Calu3 (cell line): ENCODE measurements around the gene NAV2. TPM values are rescaled to one million over a fixed set of nuclear protein-coding genes. Genes with fewer than 3 reads are reported as not detected.
"Not testable (repeated sequence)": the region's sequence is repeated elsewhere in the genome, so short reads cannot be mapped to it uniquely, and the experiment has no call there.

Source experiments
- BruUV-seq: library from RNA; stranded (reverse); fragments of 400-500 nt; replicated peaks from 2 replicates; lab custom pipeline; 2021; lab: Mats Ljungman, UMichigan
- CTCF ChIA-PET: fragments of 300-600 bp; sonication (Branson Sonifier 250); formaldehyde crosslinking; loops from one replicate; lab custom pipeline; 2022; ENCODE audit warnings: antibody characterized with exemption; lab: Charles Lee
- DNase-seq: peaks from one replicate; pipeline ENCODE4 v3.0.0; 2022
- H3K27ac Mint-ChIP-seq: one replicate; pipeline ENCODE4 v1.8.0; 2022; ENCODE audit warnings: mixed read lengths; ENCODE audit not compliant: unreplicated experiment
- H3K27me3 Mint-ChIP-seq: one replicate; pipeline ENCODE4 v1.8.0; 2022; ENCODE audit warnings: mixed read lengths; ENCODE audit not compliant: unreplicated experiment
- H3K36me3 Mint-ChIP-seq: one replicate; pipeline ENCODE4 v1.8.0; 2022; ENCODE audit warnings: mild to moderate bottlenecking, moderate library complexity, mixed read lengths; ENCODE audit not compliant: insufficient read depth, unreplicated experiment
- H3K4me1 Mint-ChIP-seq: one replicate; pipeline ENCODE4 v1.8.0; 2022; ENCODE audit warnings: mild to moderate bottlenecking, low read depth, mixed read lengths; ENCODE audit not compliant: unreplicated experiment
- H3K4me3 Mint-ChIP-seq: one replicate; pipeline ENCODE4 v1.8.0; 2022; ENCODE audit warnings: mild to moderate bottlenecking, low read depth, moderate library complexity, mixed read lengths; ENCODE audit not compliant: unreplicated experiment
- H3K9me3 Mint-ChIP-seq: one replicate; pipeline ENCODE4 v1.8.0; 2022; ENCODE audit warnings: low read depth, mixed read lengths; ENCODE audit not compliant: unreplicated experiment
- intact Hi-C: fragments of 100-400 bp; cut with micrococcal nuclease; formaldehyde crosslinking; loops from one replicate; pipeline ENCODE4 v1.10.0; 2022; ENCODE audit not compliant: unreplicated experiment
- total RNA-seq: library from RNA; stranded (reverse); gene quantifications from 2 replicates; pipeline ENCODE4 v1.2.3, GENCODE V29; 2022
- TF ChIP-seq, protein P1 (sequence below): fragments of 200-600 bp; IDR thresholded peaks from one replicate; pipeline ENCODE4 v1.8.0; 2022; ENCODE audit warnings: antibody characterized with exemption; ENCODE audit not compliant: unreplicated experiment

Gene NAV2
- total RNA-seq, 1 experiment from 2014 or later, result 21.4 TPM

DNA sequence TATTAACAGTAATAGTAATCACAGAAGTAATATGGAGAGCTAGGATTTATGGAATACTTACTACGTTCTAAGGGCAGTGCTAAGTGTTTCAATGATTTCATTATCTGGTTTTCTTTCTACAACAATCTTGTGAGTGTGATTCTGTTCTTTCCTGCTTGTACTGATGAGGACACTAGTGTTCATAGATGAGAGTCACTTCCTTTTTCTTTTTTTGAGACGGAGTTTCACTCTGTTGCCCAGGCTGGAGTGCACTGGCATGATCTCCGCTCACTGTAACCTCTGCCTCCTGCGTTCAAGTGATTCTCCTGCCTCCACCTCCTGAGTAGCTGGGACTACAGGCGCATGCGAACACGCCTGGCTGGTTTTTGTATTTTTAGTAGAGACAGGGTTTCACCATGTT lies 366.2 kb downstream of the NAV2 start:
- no peak for DNase-seq
- TF ChIP-seq, protein P1, sequence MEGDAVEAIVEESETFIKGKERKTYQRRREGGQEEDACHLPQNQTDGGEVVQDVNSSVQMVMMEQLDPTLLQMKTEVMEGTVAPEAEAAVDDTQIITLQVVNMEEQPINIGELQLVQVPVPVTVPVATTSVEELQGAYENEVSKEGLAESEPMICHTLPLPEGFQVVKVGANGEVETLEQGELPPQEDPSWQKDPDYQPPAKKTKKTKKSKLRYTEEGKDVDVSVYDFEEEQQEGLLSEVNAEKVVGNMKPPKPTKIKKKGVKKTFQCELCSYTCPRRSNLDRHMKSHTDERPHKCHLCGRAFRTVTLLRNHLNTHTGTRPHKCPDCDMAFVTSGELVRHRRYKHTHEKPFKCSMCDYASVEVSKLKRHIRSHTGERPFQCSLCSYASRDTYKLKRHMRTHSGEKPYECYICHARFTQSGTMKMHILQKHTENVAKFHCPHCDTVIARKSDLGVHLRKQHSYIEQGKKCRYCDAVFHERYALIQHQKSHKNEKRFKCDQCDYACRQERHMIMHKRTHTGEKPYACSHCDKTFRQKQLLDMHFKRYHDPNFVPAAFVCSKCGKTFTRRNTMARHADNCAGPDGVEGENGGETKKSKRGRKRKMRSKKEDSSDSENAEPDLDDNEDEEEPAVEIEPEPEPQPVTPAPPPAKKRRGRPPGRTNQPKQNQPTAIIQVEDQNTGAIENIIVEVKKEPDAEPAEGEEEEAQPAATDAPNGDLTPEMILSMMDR, result no peak
- H3K27ac Mint-ChIP-seq, result no peak overlapping the region
- no peaks in the 10 kb centered on the region for H3K4me1 Mint-ChIP-seq
- intact Hi-C loops, result no loop called here
- CTCF ChIA-PET, result no interaction called here
- H3K27me3 Mint-ChIP-seq, result no peaks in the 10 kb centered on the region
- no peaks in the 10 kb centered on the region for H3K9me3 Mint-ChIP-seq
- no peak overlapping the region for H3K4me3 Mint-ChIP-seq
- no peaks in the 10 kb centered on the region for H3K36me3 Mint-ChIP-seq
- BruUV-seq, result no TSS peak

DNA sequence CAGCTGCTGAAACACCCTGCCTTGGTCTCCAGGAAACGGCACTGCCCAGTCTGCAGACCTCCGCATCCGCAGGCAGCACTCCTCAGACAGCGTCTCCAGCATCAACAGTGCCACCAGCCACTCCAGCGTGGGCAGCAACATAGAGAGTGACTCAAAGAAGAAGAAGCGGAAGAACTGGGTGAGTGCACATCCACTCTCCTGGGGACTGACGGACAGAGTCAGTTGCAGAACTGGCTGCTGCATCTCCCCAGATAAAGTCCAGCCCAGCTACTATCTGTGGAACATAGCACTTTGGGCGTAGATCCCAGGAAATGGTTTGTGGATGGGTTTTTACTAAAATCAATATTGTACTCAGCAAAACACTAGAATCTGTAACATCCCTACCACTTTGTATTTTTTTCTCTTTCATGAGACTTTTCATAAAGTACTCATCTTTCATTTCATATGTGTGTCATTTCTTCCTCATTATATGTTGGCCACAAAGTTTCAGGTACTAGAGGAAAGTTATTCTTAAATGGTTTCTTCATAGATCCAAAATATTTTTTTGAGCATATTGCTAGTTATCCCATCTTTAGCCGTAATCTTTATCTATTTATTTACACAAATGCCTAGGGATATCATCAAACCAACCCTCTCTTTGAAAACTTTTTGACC lies 367.5 kb downstream of the NAV2 start:
- TF ChIP-seq, protein P1, result no peak
- intact Hi-C loops, result no loop called here
- DNase-seq, result no peak
- Mint-ChIP-seq H3K36me3 (no peaks in the 10 kb centered on the region), H3K9me3 (no peaks in the 10 kb centered on the region), H3K4me1 (no peaks in the 10 kb centered on the region), H3K4me3 (no peak overlapping the region), H3K27me3 (no peaks in the 10 kb centered on the region), H3K27ac (no peak overlapping the region)
- CTCF ChIA-PET, result no interaction called here
- no TSS peak for BruUV-seq

DNA sequence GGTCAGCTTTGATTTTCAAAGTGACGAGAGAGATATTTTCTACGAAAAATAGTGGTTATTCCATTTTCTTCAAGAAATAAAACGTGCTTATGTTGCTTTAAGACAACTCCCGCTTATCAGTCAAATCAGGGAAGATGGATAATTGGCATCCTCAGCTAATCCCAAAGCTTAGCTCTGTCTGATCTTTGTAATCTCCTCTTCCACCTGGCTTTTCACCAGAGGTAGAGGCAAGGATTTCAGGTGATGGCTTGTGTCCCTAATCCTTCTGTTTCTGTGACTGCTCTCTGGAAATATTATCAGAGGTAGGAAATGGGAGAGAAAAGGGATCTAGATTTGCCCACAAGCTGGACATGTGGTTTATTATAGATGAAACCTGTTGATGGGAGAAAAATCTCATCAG lies 368.7 kb downstream of the NAV2 start:
- TF ChIP-seq, protein P1, result no peak
- Mint-ChIP-seq H3K4me3 (no peak overlapping the region), H3K27ac (no peak overlapping the region), H3K36me3 (no peaks in the 10 kb centered on the region), H3K9me3 (no peaks in the 10 kb centered on the region), H3K27me3 (no peaks in the 10 kb centered on the region), H3K4me1 (no peaks in the 10 kb centered on the region)
- CTCF ChIA-PET, result no interaction called here
- BruUV-seq, result no TSS peak
- intact Hi-C loops, result no loop called here
- no peak for DNase-seq

DNA sequence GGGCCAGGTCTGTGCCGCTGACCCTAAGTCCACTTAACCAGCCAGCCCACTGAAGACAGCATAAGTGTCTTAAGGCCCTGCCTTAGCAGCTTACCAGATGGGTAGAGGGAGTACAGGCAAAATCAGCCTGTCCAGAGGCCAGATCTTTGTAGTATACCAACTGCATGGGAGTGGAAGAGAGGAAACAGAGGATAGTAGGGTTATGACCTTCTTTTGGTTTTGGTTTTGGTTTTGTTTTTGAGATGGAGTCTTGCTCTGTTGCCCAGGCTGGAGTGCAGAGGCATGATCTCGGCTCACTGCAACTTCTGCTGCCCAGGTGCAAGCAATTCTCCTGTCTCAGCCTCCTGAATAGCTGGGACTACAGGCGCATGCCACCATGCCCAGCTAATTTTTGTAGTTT lies 371.2 kb downstream of the NAV2 start:
- H3K36me3 Mint-ChIP-seq, DNase-seq, H3K27me3 Mint-ChIP-seq, H3K4me3 Mint-ChIP-seq, intact Hi-C loops, CTCF ChIA-PET, H3K4me1 Mint-ChIP-seq, H3K27ac Mint-ChIP-seq, H3K9me3 Mint-ChIP-seq, BruUV-seq: not testable (repeated sequence)
